DMS 273 treated with DMSO at 0.1 percent for 48 hours (cell line): ENCODE results near the gene SMAD7.
A peak's percentile ranks its signal among the peaks of the same experiment; 100 is the strongest.

Experiments used
- DNase-seq: peaks from one replicate; lab custom pipeline; 2025; lab: John Stamatoyannopoulos, UW

Gene SMAD7

DNA sequence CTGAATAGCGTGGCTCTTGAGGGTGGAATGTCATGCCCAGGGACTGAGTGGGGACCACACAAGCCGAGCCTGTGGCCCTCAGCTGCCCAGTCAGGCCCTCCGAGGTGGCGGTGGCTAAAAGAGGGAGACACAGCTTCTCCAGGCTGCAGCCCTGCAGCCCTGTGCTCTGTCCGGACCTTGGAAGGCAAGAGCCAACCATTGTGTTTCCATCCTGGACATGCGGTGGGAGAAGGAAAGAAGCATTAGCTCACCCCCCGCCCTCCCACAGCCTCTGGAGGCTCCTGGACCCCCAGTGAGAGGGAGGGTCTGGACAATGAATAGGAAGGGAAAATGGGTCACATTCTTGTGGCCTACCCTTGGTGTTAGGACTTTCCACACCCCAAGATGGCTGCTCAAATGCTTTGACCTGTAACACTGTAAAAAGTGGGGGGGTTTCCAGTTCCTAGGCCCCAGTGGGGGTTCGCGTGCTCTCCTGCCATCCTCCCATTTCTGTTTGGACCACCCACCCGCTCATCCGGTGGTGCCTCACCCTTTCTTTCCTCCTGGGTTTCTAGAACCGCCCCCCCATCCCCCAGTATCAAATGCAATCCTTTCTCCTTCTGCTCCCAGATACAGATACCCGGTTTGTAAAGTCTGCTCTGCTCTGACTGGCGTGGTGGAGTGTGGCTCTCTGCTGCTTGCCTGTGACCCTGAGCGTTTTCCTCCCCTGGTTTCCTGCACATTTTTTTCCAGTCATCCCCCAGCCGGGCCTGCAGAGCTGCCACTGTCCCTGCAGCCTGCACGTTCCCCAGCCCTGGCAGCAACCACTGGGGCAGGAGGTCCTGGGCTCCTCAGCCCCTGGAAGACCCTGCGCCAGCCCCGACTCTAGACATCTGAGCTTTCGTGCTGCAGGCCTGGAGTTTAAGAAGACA lies 36.3 kb upstream of the SMAD7 start:
- DNase-seq = no peak

DNA sequence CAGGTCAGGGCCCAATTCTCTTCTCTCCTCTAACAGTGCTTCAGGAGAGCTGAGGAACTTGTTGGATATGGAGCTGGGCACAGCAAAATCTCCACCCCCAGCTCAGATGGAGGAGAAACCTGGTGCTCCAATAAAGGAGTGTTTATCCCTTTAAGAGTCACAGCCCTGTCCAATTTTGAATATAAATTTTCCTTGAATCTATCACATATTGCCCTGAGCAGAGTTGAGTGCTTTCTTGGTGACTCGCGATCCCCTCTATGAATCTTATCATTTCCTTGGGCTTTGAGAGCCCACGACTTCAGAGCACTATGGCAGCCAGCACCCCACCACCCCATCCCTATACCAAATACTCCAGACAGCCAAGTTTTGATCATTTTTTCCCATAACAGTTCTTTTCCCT lies 34.4 kb upstream of the SMAD7 start:
- no peak for DNase-seq

DNA sequence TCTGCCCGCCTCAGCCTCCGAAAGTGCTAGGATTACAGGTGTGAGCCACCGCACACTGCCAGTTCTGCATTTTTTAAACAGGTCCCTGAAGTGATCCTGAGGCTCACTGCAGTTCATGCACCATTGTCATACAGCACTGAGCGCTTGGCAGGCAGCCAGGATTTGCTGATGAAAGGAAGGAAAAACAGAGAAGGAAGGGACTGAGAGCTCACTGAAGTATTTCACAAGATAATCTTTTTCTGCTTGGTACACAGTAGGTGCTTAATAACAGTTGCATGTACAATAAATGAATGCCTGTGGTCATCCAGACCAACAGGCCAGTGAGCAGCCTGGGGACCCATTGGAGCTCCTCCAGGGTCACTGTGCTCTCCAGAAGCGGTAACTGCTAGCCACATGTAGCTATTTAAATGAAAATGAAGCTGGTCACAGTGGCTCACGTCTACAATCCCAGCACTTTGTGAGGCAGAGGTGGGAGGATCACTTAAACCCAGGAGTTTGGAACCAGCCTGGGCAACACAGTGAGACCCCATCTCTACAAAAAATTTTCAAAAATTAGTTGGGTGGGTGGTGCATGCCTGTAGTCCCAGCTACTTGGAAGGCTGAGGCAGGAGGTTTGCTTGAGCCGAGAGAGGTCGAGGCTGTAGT lies 33.1 kb upstream of the SMAD7 start:
- DNase-seq = peak; percentile 16

DNA sequence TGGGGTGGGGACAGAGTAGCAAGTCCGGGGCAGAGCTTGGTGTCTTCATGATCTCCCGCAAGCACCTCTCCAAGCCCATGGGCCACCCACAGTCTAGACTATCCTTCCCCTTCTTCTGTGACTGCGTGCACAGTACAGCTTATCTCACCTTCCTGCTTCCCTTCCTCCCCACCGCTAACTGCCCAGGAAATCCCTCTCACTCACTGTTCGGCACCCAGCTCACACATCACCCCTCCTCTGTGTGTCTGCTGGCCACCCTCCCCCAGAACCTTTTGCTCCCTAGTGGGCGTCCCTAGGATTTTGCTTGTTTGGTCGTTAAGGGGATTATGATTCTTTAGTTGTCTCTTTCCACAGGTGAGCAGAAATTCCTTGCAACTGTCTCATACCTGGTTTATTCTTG lies 31.5 kb upstream of the SMAD7 start:
- DNase-seq = no peak

DNA sequence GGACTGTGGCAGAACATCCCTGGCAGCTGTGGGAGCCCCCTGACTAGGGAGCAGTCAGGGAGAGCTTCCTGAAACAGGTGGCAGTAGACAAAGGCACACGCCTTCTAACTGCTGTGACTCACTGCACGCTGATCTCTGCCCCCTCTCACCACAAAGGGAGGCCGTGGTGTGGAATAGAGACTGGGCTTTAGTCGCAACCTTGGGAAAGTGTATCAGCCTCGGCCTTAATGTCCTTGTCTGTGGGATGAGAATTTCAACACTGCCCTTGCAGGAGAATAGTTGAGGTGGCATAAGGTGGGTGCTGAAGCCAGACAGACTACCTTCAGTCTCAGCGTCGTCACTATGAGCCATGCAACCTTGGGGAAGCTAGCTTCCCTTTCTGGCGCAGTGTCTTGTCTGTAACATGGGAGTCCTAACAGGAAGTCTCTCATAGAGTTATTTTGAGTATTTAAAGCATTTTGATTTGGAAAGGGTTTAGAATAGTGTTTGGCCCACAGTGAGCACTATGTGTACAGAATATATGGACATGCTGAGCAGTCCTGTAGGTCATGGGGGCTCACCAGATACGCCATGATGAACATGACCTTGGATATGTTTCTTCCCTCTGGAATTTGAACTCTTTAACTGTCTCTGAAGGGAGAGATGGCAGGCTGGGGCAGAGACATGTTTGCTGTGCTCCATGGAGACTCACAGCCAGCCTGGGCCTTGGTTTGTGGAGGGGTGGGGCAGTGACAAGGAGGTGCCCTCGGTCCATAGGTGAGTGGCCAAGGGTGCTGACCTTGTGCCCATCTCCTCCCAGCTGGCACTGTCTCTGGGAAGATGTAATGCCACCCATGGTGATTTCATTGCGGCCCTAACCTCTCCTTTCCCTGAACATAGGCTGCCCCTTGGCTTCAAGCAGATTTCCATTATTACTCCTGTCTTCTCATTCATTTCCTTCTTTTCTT lies 29.5 kb upstream of the SMAD7 start:
- no peak for DNase-seq

DNA sequence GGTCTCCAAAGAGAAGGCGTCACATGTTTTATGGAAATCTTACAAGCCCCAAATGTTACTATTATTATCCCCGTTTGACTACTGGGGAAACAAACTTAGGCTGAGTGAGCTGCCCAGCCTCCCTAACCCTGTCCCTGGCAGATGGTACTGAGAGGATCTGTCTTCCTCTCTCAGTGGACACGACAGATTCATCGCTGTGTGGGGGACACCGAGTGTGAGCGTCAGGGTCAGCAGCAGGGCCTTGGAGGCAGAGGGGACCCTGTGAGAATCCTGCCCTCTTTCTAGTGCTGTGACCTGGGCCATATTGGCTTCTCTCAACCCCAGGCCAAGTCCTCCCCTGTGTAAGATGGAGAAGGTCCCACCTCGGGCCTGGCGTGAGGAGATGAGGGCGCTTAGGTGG lies 27.1 kb upstream of the SMAD7 start:
- DNase-seq = no peak

DNA sequence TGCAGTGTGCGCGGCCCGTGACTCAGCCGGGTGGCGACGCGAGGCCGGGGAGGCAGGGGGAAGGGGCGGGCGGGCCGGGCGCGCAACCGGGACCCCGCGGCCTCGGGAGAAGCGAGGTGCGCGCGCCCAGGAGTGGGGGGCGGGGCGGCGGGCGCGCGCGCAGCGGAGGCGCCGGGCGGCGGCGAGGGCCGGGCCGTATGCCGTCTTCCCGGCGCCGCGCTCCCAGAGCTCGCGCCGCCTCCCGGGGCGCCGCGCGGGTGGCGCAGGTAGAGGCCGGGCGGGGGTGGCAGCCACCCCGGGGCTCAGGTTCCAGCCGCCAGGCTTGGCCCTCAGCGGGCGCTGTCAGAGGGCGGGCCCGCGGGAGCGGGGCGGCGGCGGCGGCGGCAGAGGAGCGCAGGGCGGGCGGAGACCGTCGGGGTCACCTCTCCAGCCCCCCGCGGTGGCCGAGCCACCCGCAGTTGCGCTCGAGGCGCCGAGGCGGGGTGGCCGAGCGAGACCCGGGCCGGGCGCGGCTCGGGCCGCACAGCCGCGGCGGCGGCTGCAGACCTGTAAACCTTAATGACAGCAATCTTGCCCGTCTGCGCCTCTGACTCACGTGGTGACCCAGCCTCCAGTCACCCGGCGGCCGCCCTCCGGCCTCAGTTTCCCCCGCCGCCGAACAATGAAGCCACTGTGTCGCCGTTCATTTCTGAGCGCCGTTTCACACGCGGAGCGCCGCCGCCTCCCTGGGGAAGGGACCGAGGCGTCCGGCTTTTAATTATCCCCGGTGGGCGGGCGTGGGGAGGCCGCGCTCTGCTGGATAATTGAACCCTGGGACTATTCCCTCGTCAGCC lies 25.3 kb upstream of the SMAD7 start:
- no peak for DNase-seq

DNA sequence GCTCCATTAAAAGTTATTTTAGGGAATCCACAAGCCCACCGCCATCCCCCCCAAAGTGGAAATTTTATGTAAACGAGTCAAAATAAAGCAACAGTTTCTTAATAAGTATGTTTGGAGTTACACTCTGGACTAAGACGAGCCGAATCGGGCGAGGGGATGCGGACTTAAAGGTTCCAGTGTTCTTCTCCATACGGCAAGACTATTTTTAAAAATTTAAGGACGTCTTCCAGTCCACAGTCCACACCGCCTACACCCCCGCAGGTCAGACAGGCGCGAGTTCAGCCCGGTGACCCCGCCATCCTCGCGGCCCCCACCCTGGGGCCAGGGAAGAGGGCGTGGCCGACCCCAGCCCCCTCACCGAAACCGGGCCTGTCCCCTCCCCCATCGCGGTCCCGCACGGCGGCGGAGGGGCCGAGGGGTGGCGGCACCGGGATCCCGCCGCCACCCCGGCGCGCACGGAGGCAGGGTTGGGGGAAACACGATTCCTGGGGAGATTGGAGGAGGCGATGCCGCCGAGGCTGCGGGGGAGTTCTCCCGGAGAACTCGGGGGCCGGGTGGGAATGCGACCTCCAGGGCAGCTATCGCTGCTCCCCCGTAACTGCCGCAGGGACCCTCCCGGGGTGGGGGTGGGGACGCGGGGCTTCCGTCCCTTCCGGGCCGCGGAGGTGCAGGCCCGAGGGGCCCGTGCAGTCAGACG lies 24.5 kb upstream of the SMAD7 start:
- no peak for DNase-seq

DNA sequence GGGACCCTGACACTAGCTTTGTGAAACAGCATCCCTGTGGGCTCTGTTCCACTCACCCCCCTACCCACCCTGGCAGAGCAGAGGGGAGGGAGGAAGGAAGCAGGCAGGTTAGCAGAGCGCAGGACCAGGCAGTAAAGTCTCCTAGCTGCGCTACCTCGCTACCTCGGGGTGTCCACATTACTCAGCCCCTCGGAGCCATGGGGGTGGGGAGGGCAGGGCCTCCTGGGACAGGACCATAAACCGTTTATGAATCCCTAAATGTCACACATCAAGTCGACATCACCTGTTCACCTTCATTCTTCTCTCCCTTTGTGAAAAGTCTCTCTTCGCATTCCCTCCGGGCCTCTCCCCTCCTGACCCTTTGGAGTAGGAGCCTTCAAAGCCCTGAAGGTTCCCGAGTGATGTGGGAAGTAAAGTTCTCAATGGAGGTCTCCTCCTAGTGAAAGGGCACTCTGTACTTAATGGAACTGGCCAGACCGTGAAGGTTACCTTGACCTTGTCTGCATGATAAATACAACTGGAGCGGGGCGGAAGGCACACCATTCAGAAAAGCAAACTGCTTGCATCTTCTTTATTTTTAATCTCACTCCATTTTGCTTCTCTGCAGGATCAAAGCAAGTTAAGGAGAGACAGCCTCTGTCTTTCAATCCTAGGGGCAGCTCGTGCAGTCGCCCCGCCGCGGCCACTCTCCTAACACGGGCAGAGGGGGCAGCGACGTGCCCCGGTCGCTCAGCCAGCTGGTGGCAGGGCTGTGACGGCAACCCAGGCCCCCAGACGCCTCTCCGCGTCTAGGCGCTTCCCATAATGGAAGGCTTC lies 23.7 kb upstream of the SMAD7 start:
- DNase-seq = no peak

DNA sequence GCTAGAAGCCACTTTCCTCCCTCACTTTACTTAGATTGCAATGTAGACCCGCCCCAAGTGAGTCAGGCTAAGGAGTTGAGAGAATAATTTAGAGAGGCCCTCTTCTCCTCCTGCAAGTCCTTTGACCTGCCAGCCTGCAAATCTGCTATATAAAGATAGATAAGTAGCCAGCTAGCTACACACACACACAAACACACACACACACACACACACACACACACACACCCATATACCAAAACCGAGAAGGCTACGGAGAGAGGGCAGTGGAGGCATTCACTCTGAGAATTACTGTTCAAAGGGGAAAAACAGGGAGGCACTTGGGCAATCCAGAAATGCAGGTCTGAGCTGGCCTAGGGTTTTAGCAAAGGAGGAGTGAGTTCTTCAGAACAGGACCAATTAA lies 23.0 kb upstream of the SMAD7 start:
- DNase-seq = no peak

DNA sequence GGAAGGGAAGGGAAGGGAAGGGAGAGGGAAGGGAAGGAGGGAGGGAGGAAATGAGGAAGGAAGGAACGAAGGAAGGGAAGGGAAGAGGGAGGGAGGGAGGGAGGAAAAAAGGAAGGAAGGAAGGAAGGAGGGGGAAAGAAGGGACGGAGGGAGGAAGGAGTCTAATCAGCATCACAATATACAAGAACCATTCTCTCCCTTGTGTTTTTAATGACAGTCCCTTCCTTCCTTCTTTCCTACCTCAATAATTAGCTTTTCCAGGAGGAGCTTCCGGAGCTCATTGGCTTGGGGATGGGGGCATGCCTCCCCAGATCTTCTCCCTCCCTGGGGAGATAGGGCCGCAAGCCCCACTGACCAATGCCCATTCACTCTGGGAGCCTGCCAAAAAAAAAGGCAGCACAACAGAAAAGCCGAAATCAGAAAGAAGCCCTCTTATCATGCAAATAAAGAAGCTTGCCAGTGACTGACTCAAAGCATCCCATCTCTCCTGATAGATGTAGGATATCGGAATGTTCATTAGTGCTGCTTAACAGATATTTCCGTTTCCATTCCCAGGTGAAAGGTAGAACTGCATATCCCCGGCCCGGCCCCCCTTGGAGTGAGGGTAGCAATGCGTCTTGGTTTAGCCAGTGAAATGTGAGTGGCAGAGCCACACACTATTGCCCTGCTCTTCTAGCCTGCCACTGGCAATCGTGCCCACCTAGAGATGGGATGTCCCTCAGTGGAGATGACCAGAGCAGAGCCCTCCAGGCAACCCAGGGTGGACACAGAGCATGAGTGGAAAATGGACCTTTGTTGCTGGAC lies 17.8 kb upstream of the SMAD7 start:
- no peak for DNase-seq

DNA sequence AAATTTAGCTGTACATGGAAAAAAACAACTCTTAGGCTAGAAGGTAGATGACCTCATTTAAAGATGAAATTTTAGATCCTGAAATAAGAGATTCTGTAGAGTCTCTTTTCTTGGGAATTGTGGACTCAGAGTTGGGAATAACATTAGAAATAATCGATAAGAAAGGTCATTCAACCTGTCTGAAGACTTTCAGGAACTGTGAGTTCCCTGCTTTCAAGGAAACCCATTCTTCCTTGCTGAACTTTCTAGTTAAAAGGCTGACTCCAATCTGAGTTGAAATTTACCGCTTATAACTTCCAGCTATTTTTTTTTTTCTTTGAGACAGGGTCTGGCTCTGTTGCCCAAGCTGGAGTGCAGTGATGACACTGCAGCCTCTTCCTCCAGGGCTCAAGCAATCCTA lies 16.8 kb upstream of the SMAD7 start:
- no peak for DNase-seq

DNA sequence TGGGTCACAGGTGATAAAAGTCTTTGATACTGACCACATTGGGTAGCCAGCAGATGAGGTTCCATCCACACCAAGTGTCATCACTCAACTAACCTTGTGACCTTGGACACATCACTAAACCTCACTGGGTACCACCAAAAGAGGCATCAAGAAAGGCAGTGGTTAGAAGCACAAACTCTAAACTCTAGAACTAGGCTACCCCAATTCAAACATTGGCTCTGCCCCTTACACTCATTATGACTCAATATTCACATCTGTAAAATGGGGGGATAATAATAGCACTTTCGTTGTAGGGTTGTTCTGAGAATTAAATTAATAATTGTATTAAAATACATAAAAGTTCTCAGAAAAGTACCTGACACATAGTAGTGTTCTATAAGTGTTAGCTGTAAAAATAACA lies 15.8 kb upstream of the SMAD7 start:
- no peak for DNase-seq

DNA sequence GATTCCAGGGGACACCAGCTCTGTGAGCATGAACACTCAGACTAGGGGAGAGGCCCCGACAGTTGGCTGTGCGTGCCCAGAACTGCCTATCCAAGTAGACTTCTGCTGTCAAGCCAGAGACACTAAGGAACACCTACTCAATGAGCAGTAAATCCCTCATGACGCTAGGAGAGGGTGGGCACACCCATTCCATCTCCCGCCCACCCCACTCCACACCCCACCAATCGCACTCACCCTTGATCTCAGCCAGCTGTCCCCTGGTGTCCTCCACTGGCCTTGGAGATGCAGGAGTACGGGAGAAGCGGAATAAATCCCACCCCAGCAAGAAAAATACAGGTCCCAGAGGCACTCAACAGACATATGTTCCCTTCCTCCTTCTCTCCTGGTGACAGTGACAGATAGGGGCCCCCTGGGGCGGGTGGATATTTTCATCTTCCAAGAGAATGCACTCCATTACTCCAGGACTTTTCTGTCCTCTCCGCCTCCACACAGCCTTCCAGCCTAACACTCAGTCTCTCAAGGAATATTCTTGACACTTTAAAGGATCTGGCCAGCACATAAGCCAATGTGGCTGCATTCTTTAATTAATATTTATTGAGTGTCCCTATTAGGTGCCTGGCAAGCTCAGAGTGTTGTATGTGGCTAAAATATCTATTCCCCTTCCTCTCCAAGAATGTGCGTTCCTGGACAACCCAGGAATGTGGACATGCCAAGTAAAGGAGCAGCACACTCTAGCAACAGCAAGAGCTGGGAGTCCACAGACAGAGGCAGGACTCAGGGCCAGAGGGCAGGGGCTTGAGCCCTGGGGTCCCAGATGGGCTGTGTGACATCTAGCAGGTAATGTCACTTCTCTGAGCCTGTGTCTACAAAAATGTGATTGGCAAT lies 13.1 kb upstream of the SMAD7 start:
- no peak for DNase-seq

DNA sequence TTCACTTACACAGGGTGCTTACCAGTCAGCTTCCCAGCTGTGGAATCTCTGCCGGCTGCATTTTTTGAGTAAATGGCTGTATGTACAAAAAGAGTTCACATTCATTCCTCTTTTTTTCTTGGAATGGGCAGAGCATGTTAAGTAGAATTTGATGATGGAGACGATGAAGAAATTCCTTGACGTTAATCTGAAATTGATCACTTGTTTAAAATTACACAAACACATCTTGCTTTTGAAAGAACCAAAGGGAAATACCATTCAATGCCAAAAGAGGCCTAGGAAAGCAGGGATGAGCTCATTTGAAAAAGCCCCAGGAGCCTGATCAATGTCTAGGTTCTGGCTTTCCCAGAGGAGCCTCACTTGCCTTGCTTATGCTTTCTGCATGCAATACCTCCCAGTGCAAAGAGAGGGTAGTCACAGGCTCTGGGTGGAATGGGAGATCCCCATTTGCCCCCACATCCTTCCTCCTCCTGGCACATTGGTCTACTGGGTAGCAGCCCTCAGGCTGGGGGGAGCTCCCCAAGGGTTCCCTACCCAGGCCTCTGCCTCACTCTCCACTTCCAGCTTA lies 12.3 kb upstream of the SMAD7 start:
- no peak for DNase-seq

DNA sequence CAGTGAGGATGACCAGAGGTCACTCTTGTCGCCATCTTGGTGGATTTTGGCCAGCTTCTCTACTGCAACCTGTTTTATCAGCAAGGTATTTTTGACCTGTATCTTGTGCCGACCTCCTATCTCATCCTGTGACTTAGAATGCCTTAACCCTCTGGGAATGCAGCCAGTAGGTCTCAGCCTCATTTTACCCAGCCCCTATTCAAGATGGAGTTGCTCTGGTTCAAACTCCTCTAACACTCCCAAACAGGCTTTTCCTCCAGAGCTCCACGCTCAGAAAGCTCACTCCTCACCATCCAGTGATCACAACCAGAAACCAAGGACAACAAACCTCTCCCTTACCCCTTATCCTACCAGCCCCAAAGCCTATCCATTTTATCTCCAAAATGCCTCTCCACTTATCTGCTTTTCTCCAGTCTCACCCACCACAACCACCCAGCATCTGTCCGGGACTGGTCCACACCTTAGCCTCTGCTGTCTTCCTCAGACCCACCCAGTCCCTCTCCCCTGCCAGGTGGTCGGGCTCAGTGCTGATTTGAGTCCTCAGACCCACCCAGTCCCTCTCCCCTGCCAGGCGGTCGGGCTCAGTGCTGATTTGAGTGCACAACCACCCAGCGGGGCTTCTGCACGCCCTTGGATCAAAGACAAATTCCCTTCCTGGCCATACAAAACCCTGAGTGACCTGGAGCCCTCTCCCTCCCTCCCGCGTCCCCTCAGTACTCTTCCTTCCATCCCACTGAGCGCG lies 11.7 kb upstream of the SMAD7 start:
- DNase-seq = no peak

DNA sequence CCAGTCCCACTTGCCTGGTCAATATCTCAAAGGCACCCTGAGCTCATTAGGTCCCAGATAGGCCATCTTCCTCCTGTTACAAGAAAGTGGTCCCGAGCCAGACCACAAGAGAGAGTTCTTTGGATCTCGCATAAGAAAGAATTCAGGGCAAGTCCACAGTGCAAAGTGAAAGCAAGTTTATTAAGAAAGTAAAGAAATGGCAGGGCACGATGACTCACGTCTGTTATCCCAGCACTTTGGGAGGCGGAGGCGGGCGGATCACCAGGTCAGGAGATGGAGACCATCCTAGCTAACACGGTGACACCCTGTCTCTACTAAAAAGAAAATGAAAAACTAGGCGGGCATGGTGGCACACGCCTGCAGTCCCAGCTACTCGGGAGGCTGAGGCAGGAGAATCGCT lies 10.8 kb upstream of the SMAD7 start:
- DNase-seq = no peak
